ENCODE results near the gene ZBBX. TPM values are rescaled to one million over a fixed set of nuclear protein-coding genes. Genes with fewer than 3 reads are reported as not detected.
"Not testable (repeated sequence)": the region's sequence is repeated elsewhere in the genome, so short reads cannot be mapped to it uniquely, and the experiment has no call there.

Gene ZBBX, protein sequence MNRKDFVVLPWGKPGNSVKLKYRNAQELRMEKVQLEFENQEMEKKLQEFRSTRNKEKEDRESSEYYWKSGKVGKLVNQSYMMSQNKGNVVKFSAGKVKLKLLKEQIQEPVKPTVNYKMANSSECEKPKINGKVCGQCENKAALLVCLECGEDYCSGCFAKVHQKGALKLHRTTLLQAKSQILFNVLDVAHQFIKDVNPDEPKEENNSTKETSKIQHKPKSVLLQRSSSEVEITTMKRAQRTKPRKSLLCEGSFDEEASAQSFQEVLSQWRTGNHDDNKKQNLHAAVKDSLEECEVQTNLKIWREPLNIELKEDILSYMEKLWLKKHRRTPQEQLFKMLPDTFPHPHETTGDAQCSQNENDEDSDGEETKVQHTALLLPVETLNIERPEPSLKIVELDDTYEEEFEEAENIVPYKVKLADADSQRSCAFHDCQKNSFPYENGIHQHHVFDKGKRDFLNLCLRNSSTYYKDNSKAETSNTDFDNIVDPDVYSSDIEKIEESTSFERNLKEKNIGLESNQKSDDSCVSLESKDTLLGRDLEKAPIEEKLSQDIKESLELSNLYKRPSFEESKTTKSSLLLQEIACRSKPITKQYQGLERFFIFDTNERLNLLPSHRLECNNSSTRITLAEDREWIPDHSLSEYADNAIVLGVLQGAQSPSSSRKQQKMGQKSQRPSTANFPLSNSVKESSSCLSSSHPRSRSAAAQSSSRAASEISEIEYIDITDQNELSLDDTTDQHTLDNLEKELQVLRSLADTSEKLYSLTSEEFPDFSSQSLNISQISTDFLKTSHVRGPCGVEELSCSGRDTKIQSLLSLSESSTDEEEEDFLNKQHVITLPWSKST
- total RNA-seq, result not detected
- not detected for total RNA-seq (2013)
- total RNA-seq, result 0 to 0.13 (median 0) reads per million in 29 experiments

DNA sequence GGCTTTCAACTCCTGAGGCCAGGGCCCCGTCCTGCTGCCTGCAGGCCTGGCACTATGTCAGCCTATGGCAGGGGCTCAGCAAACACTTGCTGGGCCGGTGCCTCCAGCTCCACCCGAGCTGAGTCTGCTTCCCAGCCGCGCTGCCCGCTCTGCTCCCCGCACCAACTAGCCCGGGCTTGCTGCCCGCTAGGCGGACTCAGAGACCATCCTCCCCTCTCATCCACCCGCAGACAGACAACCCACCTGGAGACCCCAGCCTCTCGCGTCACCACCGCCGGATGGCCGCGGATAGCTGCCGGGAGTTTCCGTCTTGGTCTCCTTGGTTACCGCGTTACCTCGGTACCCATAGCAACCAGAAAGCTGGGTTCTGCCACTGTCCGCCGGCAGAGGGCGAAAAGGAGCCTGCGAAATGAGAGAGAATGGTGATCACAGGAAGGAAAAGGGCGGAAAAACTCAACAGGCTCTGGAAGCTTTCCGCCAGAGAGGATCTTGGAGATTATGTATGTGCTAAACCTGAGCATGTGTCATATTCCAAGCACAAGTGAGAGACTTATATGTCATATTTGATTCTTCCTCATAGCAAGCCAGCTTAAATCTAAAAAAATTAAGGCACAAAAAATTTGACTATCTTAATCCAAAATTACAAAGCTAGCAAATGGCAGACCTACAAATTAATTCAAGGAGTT, at the start of gene ZBBX:
TSS of gene ZBBX (minus strand) at position 294 of the 686 bp plus-strand sequence. CDS start 7,396 bp downstream, outside the sequence.
- POLR2A ChIA-PET, result no interaction called here
- Mint-ChIP-seq H3K36me3 (no peaks in the 10 kb centered on the region), H3K27ac (no peak within 1 kb of the TSS), H3K9me3 (no peaks in the 10 kb centered on the region), H3K27me3 (peaks cover 4% of the 10 kb centered on the region in 2 donors), H3K4me1 (peaks cover 7 to 13% (median 9%) of the 10 kb centered on the region in 3 donors), H3K4me3 (peak within 1 kb of the TSS; percentile 74 to 79 (median 76))
- peak; percentile 59 to 88 (median 76) for DNase-seq
- ATAC-seq (replicated peaks in 1 of 4), result peak; percentile 86 to 95 (median 88)
- Histone ChIP-seq H3K9me3 (no peaks in the 10 kb centered on the region), H3K4me1 (ENCODE audit: control insufficient read depth in 1 of 2, extremely low read depth in 1 of 2, insufficient read depth in 2 of 2, low read length in 2 of 2) (peaks cover 3 to 7% of the 10 kb centered on the region in 2 experiments), H3K36me3 (ENCODE audit: control insufficient read depth in 2 of 2, extremely low read depth in 1 of 2, insufficient read depth in 1 of 2, low read length in 1 of 2) (no peaks in the 10 kb centered on the region), H3K27me3 (replicated peaks in 1 of 2; ENCODE audit: control insufficient read depth in 2 of 2, extremely low read depth in 1 of 2, insufficient read depth in 2 of 2, low read length in 1 of 2) (peaks cover 0 to 4% of the 10 kb centered on the region in 2 experiments), H3K4me3 (ENCODE audit: control insufficient read depth in 1 of 2, extremely low read depth in 1 of 2, low read length in 1 of 2) (peak within 1 kb of the TSS; percentile 31 to 58), H3K27ac (ENCODE audit: low read length) (no peak within 1 kb of the TSS)
- CTCF ChIA-PET, result interaction anchor here (0.6 to 4.3 kb wide), 14 partner anchors 10 to 507 kb away, joined by 3 to 57 read pairs (median 6); partner anchors contain the start of genes PDCD10 (in 1 of the 2) and SERPINI1 (in 1 of the 2)
- WGBS (ENCODE audit: insufficient coverage), result 3% methylated on average over 17 of the region's 28 CpGs

GRCh38 chr3:167426962-167427361, 46.9 kb upstream of the ZBBX start:
- H3K27me3 ChIP-seq (replicated peaks in 1 of 2; ENCODE audit: control insufficient read depth in 2 of 2, extremely low read depth in 1 of 2, insufficient read depth in 2 of 2, low read length in 1 of 2); H3K36me3 ChIP-seq (ENCODE audit: control insufficient read depth in 2 of 2, extremely low read depth in 1 of 2, insufficient read depth in 1 of 2, low read length in 1 of 2); H3K4me3 ChIP-seq (ENCODE audit: control insufficient read depth in 1 of 2, extremely low read depth in 1 of 2, low read length in 1 of 2); POLR2A ChIA-PET; CTCF ChIA-PET; H3K9me3 ChIP-seq; H3K4me3 Mint-ChIP-seq; H3K9me3 Mint-ChIP-seq; H3K27ac ChIP-seq (ENCODE audit: low read length); H3K27ac Mint-ChIP-seq; DNase-seq; H3K4me1 Mint-ChIP-seq; ATAC-seq (replicated peaks in 1 of 4); H3K4me1 ChIP-seq (ENCODE audit: control insufficient read depth in 1 of 2, extremely low read depth in 1 of 2, insufficient read depth in 2 of 2, low read length in 2 of 2); H3K27me3 Mint-ChIP-seq; H3K36me3 Mint-ChIP-seq: not testable (repeated sequence)
- WGBS (ENCODE audit: insufficient coverage), result 100% methylated on average over 1 of the region's 3 CpGs

DNA sequence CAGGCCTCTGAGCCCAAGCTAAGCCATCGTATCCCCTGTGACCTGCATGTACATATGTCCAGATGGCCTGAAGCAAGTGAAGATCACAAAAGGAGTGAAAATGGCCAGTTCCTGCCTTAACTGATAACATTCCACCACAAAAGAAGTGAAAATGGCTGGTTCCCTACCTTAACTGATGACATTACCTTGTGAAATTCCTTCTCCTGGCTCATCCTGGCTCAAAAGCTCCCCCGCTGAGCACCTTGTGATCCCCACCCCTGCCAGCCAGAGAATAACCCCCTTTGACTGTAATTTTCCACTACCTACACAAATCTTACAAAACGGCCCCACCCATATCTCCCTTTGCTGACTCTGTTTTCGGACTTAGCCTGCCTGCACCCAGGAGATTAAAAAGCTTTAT, 42.3 kb upstream of the ZBBX start:
- H3K36me3 ChIP-seq (ENCODE audit: control insufficient read depth in 2 of 2, extremely low read depth in 1 of 2, insufficient read depth in 1 of 2, low read length in 1 of 2); H3K27me3 Mint-ChIP-seq: not testable (repeated sequence)

GRCh38 chr3:167409611-167410010, 29.5 kb upstream of the ZBBX start:
- Mint-ChIP-seq H3K9me3 (no peaks in the 10 kb centered on the region), H3K27ac (no peak overlapping the region), H3K27me3 (no peaks in the 10 kb centered on the region), H3K36me3 (no peaks in the 10 kb centered on the region), H3K4me1 (no peaks in the 10 kb centered on the region), H3K4me3 (no peak overlapping the region)
- Histone ChIP-seq H3K9me3 (no peaks in the 10 kb centered on the region), H3K4me1 (ENCODE audit: control insufficient read depth in 1 of 2, extremely low read depth in 1 of 2, insufficient read depth in 2 of 2, low read length in 2 of 2) (no peaks in the 10 kb centered on the region), H3K36me3 (ENCODE audit: control insufficient read depth in 2 of 2, extremely low read depth in 1 of 2, insufficient read depth in 1 of 2, low read length in 1 of 2) (no peaks in the 10 kb centered on the region), H3K27ac (ENCODE audit: low read length) (no peak overlapping the region), H3K27me3 (replicated peaks in 1 of 2; ENCODE audit: control insufficient read depth in 2 of 2, extremely low read depth in 1 of 2, insufficient read depth in 2 of 2, low read length in 1 of 2) (no peaks in the 10 kb centered on the region), H3K4me3 (ENCODE audit: control insufficient read depth in 1 of 2, extremely low read depth in 1 of 2, low read length in 1 of 2) (no peak overlapping the region)
- DNase-seq, result no peak
- no peak for ATAC-seq (replicated peaks in 1 of 4)
- ChIA-PET CTCF (no interaction called here), POLR2A (no interaction called here)
- no CpG with 5 or more reads among the region's 1 CpG for WGBS (ENCODE audit: insufficient coverage)

More for the DNA sequence above, 42.3 kb upstream of the ZBBX start:
- ATAC-seq (replicated peaks in 1 of 4); CTCF ChIA-PET; H3K27me3 ChIP-seq (replicated peaks in 1 of 2; ENCODE audit: control insufficient read depth in 2 of 2, extremely low read depth in 1 of 2, insufficient read depth in 2 of 2, low read length in 1 of 2); H3K4me3 Mint-ChIP-seq; H3K4me3 ChIP-seq (ENCODE audit: control insufficient read depth in 1 of 2, extremely low read depth in 1 of 2, low read length in 1 of 2); DNase-seq; H3K27ac ChIP-seq (ENCODE audit: low read length); POLR2A ChIA-PET; H3K9me3 ChIP-seq; H3K36me3 Mint-ChIP-seq; H3K9me3 Mint-ChIP-seq; H3K4me1 Mint-ChIP-seq; H3K27ac Mint-ChIP-seq; H3K4me1 ChIP-seq (ENCODE audit: control insufficient read depth in 1 of 2, extremely low read depth in 1 of 2, insufficient read depth in 2 of 2, low read length in 2 of 2): not testable (repeated sequence)
- 72% methylated on average over 2 of the region's 4 CpGs for WGBS (ENCODE audit: insufficient coverage)

GRCh38 chr3:167406876-167407492, 26.9 kb upstream of the ZBBX start:
- Mint-ChIP-seq H3K4me1 (no peaks in the 10 kb centered on the region), H3K27ac (no peak overlapping the region), H3K9me3 (no peaks in the 10 kb centered on the region), H3K36me3 (no peaks in the 10 kb centered on the region), H3K27me3 (no peaks in the 10 kb centered on the region), H3K4me3 (no peak overlapping the region)
- POLR2A ChIA-PET, result interaction anchor here in 1 of 2 donors (0.6 kb wide), 1 partner anchor 26 kb away, joined by 4 read pairs; no protein-coding TSS in a partner anchor
- Histone ChIP-seq H3K27ac (ENCODE audit: low read length) (no peak overlapping the region), H3K27me3 (replicated peaks in 1 of 2; ENCODE audit: control insufficient read depth in 2 of 2, extremely low read depth in 1 of 2, insufficient read depth in 2 of 2, low read length in 1 of 2) (no peaks in the 10 kb centered on the region), H3K4me1 (ENCODE audit: control insufficient read depth in 1 of 2, extremely low read depth in 1 of 2, insufficient read depth in 2 of 2, low read length in 2 of 2) (no peaks in the 10 kb centered on the region), H3K9me3 (no peaks in the 10 kb centered on the region), H3K4me3 (ENCODE audit: control insufficient read depth in 1 of 2, extremely low read depth in 1 of 2, low read length in 1 of 2) (no peak overlapping the region), H3K36me3 (ENCODE audit: control insufficient read depth in 2 of 2, extremely low read depth in 1 of 2, insufficient read depth in 1 of 2, low read length in 1 of 2) (no peaks in the 10 kb centered on the region)
- peak in 1 of 35 experiments; percentile 7 for DNase-seq
- no CpG with 5 or more reads among the region's 3 CpGs for WGBS (ENCODE audit: insufficient coverage)
- CTCF ChIA-PET, result no interaction called here
- ATAC-seq (replicated peaks in 1 of 4), result no peak
